Caki2 (cell line): ENCODE measurements around the gene SMS. TPM values are rescaled to one million over a fixed set of nuclear protein-coding genes. Genes with fewer than 3 reads are reported as not detected.

Experiments
- DNase-seq: peaks from one replicate; pipeline ENCODE4 v3.0.0-alpha.2; 2015; ENCODE audit warnings: low read depth
- in situ Hi-C: cut with HindIII; loops from 2 replicates; pipeline ENCODE4 v1.10.0; 2016; ENCODE audit warnings: low sequenced_read_pairs, low pct_unique_long_range_greater_than_20kb, mixed read lengths
- total RNA-seq: library from RNA; depleted of rRNA; stranded (reverse); fragments of >200 nt; shearing (Covaris generic); gene quantifications from 2 replicates; pipeline ENCODE4 v1.2.3, GENCODE V29; 2014; ENCODE audit warnings: low replicate concordance; rRNA removed

SMS gene
- 486 and 552 TPM in 2 replicates for total RNA-seq

- in situ Hi-C loops = no loop called here
- DNase-seq = peak; percentile 76
These were observed at the start of gene SMS for GRCh38 chrX:21940356-21940829. TSS of gene SMS (plus strand) at chrX:21940709. CDS start at chrX:21940825, 116 bp downstream.

GRCh38 chrX:21905313-21905712, 35.2 kb upstream of the SMS start:
- no peak for DNase-seq
- in situ Hi-C loops = no loop called here

- in situ Hi-C loops = no loop called here
- no peak for DNase-seq
These were observed 34.6 kb upstream of the SMS start for GRCh38 chrX:21905953-21906352.

- in situ Hi-C loops = no loop called here
- DNase-seq = no peak
These were observed 33.2 kb upstream of the SMS start for GRCh38 chrX:21907260-21907659.

GRCh38 chrX:21911481-21911880, 29.0 kb upstream of the SMS start:
- in situ Hi-C loops = no loop called here

GRCh38 chrX:21912220-21912619, 28.3 kb upstream of the SMS start:
- in situ Hi-C loops = no loop called here
- DNase-seq = no peak

More at GRCh38 chrX:21911481-21911880, 29.0 kb upstream of the SMS start:
- no peak for DNase-seq

GRCh38 chrX:21912989-21913388, 27.5 kb upstream of the SMS start:
- DNase-seq = no peak
- in situ Hi-C loops = no loop called here

GRCh38 chrX:21926116-21926515, 14.4 kb upstream of the SMS start:
- DNase-seq = no peak
- in situ Hi-C loops = no loop called here

- in situ Hi-C loops = no loop called here
- DNase-seq = peak; percentile 83
These were observed 13.8 kb upstream of the SMS start for GRCh38 chrX:21926527-21927278.

GRCh38 chrX:21929209-21929608, 11.3 kb upstream of the SMS start:
- in situ Hi-C loops = no loop called here
- no peak for DNase-seq

- DNase-seq = no peak
- in situ Hi-C loops = no loop called here
These were observed 9.5 kb upstream of the SMS start for GRCh38 chrX:21930986-21931385.

- in situ Hi-C loops = no loop called here
These were observed 8.1 kb upstream of the SMS start for GRCh38 chrX:21932292-21933002.

GRCh38 chrX:21933077-21933476, 7.4 kb upstream of the SMS start:
- in situ Hi-C loops = no loop called here
- DNase-seq = no peak

More at GRCh38 chrX:21932292-21933002, 8.1 kb upstream of the SMS start:
- peak; percentile 66 for DNase-seq

- in situ Hi-C loops = no loop called here
- DNase-seq = no peak
These were observed 6.1 kb upstream of the SMS start for GRCh38 chrX:21934414-21934813.

- no peak for DNase-seq
- in situ Hi-C loops = no loop called here
These were observed 603 bp upstream of the SMS start for GRCh38 chrX:21939906-21940305.

GRCh38 chrX:21943460-21944135, 3.1 kb downstream of the SMS start:
- peak; percentile 68 for DNase-seq
- in situ Hi-C loops = no loop called here

GRCh38 chrX:21944136-21944615, 3.7 kb downstream of the SMS start:
- DNase-seq = no peak
- in situ Hi-C loops = no loop called here

GRCh38 chrX:21946925-21947641, 6.6 kb downstream of the SMS start:
- no peak for DNase-seq
- in situ Hi-C loops = no loop called here
